HG02870 (cell line): ENCODE data around the gene HOXC5.
"Not testable (repeated sequence)": the region's sequence is repeated elsewhere in the genome, so short reads cannot be mapped to it uniquely, and the experiment has no call there.

Experiments used
- ATAC-seq: cut with Tn5 transposase; IDR thresholded peaks from one replicate; pipeline ENCODE4 v1.9.1; 2021; ENCODE audit warnings: mild to moderate bottlenecking, moderate library complexity; ENCODE audit not compliant: unreplicated experiment

Gene HOXC5

DNA sequence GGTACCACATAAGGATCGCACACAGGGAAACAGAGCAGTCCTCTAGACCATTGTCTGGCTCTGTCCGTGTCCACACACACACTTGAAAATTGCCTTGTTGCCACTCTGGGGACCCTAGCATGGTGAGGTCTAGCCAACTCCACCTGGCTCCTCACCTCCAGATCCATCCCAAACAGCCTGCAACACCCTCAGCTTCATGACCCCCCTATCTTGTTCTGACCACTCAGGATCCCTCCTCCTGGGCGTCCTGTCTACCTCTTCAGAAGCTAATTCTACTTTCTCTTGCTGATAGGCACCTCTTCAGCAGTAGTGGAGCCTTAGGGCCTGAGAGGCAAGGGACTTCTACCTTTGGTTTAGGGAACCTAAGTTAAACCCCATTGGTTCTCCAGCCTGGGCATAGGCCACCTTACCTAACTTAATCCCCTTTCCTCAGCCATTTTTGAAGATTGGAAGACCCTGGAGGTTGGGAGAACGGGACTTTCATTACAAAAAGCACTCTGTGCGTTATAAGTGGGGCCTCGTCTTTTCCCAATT, 697 bp upstream of the HOXC5 start:
- ATAC-seq, result no peak

DNA sequence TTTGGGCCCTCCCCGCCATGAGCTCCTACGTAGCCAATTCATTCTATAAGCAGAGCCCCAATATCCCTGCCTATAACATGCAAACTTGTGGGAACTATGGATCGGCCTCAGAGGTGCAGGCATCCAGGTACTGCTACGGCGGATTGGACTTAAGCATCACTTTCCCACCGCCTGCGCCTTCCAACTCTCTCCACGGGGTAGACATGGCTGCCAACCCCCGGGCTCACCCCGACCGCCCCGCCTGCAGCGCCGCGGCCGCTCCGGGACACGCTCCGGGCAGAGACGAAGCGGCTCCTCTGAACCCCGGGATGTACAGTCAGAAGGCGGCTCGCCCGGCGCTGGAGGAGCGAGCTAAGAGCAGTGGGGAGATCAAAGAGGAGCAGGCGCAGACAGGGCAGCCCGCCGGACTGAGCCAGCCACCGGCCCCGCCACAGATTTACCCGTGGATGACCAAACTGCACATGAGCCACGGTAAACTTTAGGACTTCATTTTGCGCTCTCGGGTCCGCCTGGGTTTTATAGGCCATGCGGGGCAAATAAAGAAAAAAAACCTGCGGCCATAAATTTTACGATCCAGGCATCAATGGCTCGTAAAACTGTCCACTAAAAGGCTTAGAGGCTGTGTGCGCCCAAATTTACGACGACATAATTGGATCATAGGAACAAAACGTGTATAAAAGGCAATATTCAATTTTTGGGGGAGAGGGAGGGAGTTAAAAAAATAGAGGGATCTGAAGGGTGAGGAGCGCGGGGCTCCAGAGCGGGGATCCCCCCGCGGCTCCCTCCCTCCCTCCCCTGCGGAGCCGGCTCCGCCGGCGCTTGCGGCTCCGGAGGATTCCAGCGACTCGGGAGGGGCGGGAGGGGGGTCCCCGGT, 493 bp downstream of the HOXC5 start:
- no peak for ATAC-seq

DNA sequence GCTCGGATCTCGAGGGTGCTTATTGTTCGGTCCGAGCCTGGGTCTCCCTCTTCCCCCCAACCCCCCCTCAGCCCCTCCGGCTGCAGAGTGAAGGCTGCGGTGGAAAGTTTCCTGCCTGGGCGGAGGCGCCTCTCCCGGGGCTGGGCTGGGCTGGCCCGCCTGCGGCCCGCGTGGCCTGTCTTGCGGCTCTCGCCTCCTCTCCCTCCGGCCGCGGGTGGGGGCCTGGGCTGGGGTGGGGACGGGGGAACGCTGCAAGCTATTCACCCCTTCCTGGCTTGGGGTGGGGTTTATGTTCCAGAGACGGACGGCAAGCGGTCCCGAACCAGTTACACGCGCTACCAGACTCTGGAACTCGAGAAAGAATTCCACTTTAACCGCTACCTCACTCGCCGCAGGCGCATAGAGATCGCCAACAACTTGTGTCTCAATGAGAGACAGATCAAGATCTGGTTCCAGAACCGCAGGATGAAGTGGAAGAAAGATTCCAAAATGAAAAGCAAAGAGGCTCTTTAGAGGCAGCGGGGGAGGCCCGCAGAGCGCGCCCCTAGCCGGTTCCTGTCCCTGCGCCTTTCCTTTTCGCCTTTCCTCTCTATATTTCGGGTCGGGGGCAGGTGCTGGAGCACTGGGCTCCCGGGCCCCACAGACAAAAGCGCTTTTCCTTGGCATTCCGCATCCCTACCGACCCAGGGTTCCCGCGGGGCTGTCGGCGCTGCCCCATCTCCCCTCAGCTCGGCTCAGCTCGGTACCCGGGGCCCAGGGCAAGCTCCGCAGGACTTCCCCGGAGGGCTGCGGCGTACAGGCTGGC, 1.3 kb downstream of the HOXC5 start:
- ATAC-seq, result no peak

DNA sequence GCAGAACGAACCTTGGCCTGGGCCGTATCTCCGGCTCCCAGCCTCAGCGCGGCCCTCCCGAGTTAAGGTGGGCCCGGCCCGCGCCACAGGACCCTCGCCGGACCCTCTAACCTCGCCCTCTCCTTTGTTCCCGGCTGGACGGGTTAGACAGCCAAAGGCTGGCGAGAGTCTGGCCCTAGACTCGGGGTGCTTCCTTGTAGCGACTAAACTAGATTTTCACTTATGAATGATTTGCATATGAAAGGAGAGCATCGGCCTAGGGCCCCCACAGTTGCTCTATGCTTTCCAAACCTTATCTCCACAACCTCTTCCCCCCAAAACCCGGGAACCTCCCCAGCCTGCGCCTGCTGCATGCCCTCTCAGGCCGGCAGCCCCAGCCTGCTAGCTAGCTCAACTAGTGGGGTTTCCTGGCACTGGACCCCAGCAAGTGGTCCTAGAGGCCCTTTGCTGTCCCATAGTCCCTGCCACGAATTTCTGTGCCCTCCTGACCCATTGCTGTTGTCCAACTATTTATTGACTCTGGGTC, 2.0 kb downstream of the HOXC5 start:
- no peak for ATAC-seq

DNA sequence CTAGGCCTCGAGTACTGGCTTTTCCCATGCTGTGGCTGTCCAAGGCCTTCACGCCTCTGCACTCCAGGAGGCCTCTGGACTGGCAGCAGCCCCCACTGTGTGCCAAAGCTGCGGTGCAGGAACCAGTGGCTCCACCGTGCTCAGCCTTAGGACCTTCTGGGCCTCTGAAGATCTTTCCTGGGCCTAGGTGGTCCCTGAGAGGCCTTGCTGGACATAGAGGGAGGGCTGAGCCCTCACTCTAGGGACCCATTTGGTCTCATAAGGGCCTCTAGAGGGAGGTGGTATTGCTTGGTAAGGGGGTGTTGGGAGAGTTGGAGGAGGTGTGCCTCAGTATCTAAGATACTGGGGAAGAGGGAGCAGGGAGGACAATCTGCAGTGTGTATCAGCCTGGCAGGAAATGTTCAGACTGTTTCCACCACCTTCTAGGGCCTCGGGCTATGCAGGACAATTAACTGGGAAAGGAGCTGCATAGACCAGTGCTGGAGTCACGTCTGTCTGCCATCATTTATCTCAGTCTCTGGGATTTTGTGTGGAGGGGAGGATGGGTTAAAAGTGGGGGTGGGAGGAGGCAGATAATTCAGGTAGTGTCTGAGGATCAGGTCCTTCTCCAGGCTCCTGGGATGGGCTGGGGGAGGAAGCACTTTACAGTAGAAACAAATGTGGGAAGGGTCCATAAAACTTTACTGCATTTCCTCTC, 2.9 kb downstream of the HOXC5 start:
- ATAC-seq, result no peak

DNA sequence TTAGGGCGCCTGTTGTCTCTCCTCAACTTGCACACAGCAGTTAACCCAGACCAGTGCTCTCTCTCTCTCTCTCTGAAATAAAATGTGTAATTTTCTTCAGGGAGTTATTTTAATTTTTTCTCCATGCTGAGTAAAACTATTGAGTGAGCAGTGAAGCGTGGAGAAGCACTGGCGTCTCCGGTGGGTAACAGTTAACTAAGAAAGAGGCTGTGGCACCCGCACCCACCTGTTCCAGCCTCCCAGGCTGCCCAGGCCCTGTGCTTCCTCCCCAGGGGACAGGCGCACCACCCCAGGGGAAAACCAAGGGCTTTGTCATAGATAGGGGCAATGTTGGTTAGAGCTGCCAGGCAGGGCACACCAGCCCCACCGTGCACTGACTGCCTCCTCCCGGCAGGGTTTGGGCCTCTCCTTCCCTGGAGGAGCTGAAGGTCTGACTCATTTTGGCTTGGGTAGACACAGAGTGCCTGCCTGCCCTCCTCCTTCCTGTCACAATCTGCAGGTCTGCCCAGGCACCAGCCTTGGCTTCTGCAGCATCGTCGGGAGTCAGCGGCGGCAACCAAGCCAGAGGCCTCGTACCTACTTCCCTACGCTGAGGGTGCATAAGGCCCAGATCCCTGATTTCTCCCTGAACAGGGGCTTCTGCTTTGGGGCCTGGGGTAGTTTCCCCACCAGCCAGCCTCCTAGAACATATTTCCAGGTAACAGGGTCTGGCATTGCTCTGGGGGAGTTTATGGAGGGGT, 3.9 kb downstream of the HOXC5 start:
- no peak for ATAC-seq

DNA sequence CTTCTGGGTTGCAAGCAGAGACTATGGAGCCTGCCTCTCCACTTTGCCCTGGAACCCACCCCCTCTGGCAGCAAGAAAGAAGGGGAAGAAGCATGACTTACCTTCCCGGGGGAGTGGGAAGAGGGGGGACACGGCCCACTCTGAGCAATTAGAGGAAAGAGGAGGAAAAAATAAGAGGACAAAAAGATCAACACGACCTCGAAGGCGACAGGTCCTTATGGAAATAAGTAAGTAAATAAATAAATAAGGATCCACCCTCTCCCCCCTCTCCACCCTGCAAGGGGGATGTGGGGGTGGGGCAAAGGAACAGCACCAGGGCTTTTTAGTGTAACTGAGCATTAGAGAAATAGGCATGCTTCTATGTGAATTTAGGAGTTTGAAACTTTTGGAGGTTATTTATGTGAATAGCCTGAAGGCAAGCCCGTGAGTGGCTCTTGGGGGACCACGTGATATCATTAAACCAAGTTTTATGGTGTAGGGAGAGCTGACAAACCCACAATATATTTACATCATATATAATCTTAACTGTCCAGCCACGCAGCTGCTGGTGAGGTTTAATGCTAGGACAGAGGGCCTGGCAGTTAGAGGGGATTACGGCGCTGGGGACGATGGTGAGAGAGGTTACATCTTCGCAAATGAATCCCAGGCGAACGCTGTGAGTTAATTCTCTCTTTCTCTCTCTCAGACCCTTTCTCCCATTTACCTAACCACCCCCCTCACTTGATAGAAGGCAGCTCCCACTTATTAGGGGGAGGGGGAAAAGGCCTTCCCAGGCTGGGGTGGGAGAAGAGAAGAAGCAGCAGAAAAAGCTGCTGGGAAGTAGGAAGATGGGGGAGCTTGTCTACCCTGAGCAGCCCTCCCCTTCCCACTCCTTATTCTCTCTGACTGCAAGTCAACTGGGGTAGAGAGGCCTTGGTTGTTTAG, 4.8 kb downstream of the HOXC5 start:
- no peak for ATAC-seq

DNA sequence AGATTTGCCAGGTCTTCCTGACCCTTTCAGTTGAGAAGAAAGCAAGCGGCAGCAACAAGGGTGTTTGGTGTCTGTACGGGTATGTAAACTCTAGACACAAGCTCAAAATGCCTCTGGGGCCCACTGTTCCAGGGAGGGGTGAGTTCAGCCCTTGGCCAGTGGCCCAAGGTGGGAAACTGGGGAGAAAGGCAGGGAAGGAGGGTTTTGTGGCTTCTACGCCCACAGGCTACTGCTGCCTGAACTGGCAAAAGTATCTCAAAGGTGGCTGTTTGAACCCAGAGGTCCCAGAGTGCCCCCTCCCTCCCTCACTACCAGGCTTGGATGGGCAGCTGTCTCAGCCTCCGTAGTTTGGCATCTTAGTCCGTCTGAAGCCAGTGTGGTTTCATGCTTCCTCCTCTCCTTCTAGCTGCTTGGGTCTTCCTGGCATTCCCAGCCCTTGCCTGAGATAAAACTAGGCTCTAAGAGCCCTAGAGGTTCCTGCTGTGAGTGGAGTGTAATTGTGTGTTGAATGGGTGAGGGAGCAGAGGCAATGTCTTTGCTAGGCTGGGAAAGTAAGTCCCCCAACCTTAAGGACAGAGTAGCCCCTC, 5.5 kb downstream of the HOXC5 start:
- no peak for ATAC-seq

DNA sequence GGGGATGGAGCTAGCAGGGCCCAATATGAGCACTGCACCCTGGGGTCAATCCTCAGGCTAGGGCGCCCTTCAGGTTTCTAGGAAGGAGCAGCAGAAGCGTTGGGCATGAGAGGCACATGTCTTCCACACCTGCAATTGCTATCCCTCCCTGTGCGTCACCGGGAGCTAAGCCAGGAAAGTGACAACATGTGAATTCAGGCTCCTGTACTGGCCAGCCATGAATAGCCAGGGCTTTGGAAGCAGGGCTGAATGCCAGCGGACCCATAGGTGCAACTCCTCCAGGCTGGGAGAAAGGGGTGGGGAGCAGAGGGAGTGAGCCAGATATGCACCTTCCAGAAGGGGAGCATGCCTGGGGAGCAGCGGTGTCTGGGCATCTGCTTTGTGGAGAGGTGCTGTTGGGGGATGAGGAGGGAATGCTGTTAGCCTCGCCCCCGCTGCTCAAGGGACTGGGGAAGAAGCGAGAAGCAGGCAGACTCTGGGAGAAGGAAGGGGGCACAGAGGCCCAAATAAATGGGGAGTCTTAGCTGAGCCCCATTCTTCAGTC, 6.1 kb downstream of the HOXC5 start:
- ATAC-seq, result no peak

DNA sequence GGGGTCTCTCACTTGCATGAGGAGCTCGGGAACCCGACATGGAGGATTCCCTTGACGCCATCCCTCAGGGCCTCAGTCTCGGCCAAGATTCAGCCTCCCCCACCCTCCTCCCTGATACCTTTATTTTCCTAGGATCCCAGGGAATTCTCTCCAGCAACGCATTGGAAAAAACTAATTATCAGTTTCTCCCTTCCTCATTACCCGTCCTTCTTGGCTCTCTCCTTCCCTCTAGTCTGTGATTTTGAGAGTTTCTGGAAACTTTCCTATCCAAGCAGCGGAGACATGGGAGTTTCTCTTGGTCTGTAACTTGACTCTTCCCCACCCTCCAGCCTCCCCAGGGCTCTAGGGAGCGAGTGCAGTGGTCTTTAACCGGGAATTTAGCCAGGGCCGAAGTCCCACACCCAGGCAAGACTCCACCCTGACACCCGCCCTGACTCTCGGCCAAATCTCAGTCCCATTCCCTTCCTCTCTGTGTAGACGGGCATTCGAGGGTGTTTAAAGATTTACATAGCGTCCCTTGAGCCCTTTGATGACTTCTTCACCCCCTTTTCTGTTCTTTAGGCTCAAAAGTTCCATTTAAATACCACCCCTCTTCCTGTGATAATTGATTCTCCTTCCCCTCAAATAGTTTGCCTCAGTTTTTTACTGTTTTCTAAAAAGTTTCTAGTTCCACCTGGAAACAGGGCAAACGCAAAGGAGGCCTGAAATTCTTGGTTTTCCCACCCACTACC, 6.7 kb downstream of the HOXC5 start:
- no peak for ATAC-seq

DNA sequence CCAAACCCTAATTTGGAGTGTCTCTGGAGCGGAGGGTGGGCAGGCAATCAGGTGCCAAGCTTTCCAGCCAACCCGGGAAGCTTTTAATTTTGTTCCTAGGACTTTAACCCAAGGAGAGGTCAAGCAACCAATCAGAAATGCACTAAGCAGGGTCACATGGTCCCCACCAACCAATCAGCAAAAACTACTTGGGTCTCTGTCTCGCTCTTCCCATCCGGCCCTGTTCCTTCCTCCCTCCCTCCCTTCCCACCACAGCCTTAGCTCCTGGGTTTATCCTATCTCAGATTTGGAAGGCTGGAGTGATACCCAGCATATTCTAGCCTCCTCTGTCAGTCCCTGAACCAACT, 7.3 kb downstream of the HOXC5 start:
- no peak for ATAC-seq

DNA sequence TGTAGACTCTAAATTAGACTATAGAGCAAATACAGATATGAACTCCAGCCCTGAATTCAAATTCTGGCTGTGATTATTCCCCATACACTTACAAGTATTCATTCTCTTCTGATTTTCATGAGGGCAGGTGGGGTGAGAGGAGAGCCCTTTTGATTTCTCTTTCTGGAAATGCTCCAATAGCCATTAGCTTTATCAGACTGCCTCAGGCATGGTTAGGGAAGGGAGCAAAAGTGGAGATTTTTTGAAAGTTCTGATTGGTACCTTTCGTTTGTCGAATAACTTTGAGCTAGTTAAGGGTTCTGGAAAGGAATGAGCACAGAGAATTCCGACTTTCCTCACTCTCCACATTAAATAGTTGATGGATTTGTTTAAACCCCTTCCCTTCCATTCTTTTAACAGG, 7.8 kb downstream of the HOXC5 start:
- ATAC-seq, result no peak

DNA sequence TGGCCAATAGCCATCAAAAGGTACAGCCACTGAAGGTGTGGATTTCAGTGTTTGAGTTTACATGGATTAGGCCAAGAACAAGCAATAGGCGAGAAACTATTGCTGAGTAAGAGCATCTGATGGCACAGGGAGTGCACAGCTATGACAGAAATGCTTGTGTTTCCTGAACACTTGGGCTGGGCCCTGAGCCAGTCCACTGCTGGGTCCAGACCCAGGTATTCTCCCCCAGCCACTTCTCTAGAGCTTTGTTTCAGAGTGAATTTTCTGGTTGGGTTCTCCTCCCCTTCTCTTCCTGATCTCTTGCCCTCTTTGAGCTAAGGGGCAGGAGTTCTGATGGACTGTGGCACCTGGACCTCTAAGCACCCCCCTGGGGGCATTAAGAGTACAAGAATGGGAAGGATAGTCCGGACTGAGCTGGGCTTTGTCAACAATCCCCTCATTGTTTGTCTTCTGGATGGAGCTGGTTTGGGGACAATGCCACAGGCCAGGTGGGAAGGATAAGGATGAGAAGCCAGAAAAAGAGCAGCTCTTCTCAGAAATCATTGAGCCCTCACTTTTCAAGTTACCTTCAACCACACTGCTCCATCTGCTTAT, 8.3 kb downstream of the HOXC5 start:
- no peak for ATAC-seq

DNA sequence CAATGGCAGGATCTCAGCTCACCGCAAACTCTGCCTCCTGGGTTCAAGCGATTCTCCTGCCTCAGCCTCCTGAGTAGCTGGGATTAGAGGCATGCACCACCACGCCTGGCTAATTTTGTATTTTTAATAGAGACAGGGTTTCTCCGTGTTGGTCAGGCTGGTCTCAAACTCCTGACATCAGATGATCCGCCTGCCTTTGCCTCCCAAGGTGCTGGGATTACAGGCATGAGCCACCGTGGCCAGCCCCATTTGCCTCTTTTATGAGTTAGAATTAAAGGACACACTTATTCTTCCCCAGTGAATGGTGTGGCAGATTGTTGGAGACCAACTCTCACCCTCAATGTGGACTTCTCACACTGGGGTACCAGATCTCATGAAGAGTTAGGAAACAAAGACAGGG, 9.2 kb downstream of the HOXC5 start:
- not testable (repeated sequence) for ATAC-seq

DNA sequence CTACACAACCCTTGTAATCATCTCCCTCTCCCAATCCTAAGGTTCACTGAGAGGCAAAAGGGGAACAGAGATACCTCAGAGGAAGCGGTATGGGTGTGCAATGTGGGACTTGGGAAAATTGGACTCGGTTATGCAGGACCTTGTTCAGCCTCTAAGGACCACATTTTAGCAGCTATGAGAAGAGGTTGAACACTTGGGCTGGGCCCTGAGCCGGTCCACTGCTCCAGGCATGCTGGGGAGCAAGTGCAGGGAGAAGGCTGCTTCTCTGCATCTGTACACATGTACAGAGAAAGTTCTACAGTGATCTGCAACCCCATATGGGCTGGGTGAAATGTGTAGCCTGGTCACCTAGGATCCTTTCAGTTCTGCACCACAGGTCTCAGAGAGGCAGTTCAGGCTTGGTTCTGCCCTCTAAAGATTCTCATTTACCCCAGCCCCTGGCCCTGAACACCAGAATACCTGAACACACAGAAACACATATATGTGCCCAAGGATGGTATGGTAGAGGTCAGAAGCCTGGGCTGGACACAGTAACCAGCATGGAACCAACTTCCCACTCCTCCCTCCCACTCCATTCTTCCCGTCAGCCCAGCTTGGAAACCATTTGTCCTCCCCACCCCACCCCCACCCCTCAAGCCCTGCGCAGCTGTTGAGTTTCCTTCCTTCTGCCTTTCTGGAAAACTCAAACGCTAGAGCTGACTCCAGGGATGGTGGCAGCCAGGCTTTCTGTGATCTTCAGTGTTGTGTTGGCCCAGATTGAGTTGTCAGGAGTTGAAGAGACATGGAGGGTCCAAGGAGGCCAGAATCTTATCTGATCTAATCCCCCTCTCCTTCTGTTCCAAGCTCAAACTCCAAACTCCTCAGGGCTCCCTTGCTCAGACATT, 10.4 kb downstream of the HOXC5 start:
- no peak for ATAC-seq

DNA sequence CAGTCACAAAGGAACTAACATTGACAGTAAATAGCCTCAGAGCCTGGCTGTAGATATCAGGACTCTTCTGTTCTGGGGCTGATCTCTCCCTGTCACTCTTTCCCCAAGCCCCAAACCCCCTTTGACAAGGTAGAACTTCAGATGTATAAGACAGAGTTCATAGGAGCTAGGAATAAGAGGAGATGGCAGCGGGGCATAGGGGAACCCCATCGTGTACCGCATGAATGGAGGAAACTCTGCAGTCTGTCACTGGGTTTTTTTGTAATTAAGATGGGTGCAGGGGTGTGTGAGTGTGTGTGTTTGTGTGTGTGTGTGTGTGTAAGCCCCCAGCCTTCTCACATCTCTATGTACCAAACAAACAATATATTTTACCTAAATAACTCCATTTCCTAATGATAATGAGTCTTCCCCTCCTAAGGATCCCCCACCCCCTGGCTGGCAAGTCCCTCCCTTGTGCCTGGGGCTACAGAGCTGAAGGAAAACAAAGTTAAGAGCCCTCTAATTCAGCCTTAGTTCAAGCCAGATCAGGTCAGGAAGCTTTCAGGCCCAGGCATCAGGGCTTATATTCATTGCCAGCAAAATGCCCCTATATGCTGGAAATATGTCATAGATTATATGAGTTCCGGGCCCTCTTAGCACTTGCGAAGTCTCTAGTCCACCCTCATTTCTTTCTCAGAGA, 11.7 kb downstream of the HOXC5 start:
- ATAC-seq, result no peak
